Glutamatergic neuron (in vitro differentiated cells): ENCODE measurements around the gene TCEA3. TPM values are rescaled to one million over a fixed set of nuclear protein-coding genes. Genes with fewer than 3 reads are reported as not detected.
"Not testable (repeated sequence)": the region's sequence is repeated elsewhere in the genome, so short reads cannot be mapped to it uniquely, and the experiment has no call there.

Source experiments
- DNase-seq: peaks from one replicate; pipeline ENCODE4 v3.0.0; 2022
- H3K27ac Mint-ChIP-seq: one replicate; pipeline ENCODE4 v1.8.0; 2020; ENCODE audit warnings: mild to moderate bottlenecking, mixed read lengths, inconsistent platforms; ENCODE audit not compliant: unreplicated experiment
- H3K27me3 Mint-ChIP-seq: one replicate; pipeline ENCODE4 v1.8.0; 2020; ENCODE audit warnings: mild to moderate bottlenecking, moderate library complexity, mixed read lengths, inconsistent platforms; ENCODE audit not compliant: unreplicated experiment
- H3K36me3 Mint-ChIP-seq: one replicate; pipeline ENCODE4 v1.8.0; 2020; ENCODE audit warnings: mild to moderate bottlenecking, mixed read lengths, inconsistent platforms; ENCODE audit not compliant: unreplicated experiment
- H3K4me1 Mint-ChIP-seq: one replicate; pipeline ENCODE4 v1.8.0; 2020; ENCODE audit warnings: mild to moderate bottlenecking, low read depth, mixed read lengths, inconsistent platforms; ENCODE audit not compliant: unreplicated experiment
- H3K4me3 Mint-ChIP-seq: one replicate; pipeline ENCODE4 v1.8.0; 2020; ENCODE audit warnings: mild to moderate bottlenecking, mixed read lengths, inconsistent platforms; ENCODE audit not compliant: unreplicated experiment
- H3K9me3 Mint-ChIP-seq: one replicate; pipeline ENCODE4 v1.8.0; 2020; ENCODE audit warnings: mild to moderate bottlenecking, moderate library complexity, mixed read lengths, inconsistent platforms; ENCODE audit not compliant: unreplicated experiment
- total RNA-seq: library from RNA; stranded (reverse); fragmentation: NEBNext Ultra II Directional; extraction: Animal tissue kit (Norgen Biotek cat#: 25700); gene quantifications from one replicate; pipeline ENCODE4 v1.2.1, GENCODE V29; 2021; ENCODE audit not compliant: unreplicated experiment
- TF ChIP-seq, protein P1 (sequence below): fragments of 200-600 bp; sonication (generic); IDR thresholded peaks from one replicate; pipeline ENCODE4 v1.5.0; 2021; ENCODE audit not compliant: partially characterized antibody, unreplicated experiment

TCEA3 gene
- total RNA-seq, 1 donor from 2014 or later, result 0.83 TPM

DNA sequence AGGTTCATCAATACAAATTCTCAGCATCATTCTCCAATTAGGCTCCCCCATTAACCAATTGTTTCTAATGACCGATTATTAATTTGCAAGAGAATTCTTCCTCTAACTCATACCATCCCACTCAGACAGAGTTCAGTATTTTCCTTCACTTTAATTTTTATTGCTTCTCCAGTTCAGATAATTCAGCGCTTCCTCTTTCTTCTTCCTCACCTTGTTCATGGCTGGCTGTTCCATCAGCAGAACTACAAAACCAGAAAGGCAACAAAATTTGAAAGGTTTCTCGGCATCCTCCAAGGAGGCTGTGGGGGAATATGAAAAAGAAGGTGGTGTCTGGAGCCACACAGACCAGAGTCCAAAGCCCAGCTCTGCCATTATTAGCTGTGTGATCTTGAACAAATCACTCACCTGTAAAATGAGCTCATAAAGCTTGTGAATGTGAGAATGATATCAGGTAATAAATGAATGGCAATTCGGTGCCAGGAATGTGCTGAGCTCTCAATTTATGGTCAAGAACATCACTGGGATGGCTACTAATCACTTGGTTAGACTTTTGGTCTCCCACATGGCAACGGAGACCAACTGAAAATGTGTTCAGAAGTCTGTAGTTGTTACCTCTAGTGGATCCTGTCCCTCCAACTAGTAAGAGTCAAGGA lies 43.2 kb downstream of the TCEA3 start:
- DNase-seq, result no peak

DNA sequence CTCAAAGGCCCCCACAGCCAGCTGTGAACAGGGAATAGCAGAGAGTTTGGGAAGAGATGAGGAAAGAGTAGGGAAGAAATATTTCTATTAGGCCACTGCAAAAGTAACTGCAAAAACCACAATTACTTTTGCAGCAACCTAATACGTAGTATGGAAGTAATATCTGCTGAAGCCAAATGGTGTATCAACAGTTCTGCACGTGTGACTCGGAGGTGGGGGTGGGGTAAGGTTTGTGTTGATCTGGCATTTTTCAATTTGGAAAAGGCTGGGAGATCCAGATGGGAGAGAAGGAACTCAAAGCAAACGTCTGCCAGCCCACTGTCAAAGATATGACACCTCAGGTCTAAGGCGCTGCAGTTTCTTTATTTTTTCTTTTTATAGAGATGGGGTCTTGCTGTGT lies 43.8 kb downstream of the TCEA3 start:
- H3K27me3 Mint-ChIP-seq, result peaks cover 7% of the 10 kb centered on the region
- no peaks in the 10 kb centered on the region for H3K36me3 Mint-ChIP-seq
- TF ChIP-seq, protein P1, sequence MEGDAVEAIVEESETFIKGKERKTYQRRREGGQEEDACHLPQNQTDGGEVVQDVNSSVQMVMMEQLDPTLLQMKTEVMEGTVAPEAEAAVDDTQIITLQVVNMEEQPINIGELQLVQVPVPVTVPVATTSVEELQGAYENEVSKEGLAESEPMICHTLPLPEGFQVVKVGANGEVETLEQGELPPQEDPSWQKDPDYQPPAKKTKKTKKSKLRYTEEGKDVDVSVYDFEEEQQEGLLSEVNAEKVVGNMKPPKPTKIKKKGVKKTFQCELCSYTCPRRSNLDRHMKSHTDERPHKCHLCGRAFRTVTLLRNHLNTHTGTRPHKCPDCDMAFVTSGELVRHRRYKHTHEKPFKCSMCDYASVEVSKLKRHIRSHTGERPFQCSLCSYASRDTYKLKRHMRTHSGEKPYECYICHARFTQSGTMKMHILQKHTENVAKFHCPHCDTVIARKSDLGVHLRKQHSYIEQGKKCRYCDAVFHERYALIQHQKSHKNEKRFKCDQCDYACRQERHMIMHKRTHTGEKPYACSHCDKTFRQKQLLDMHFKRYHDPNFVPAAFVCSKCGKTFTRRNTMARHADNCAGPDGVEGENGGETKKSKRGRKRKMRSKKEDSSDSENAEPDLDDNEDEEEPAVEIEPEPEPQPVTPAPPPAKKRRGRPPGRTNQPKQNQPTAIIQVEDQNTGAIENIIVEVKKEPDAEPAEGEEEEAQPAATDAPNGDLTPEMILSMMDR, result no peak
- no peak for DNase-seq
- no peaks in the 10 kb centered on the region for H3K4me1 Mint-ChIP-seq
- H3K9me3 Mint-ChIP-seq, result no peaks in the 10 kb centered on the region
- no peak overlapping the region for H3K4me3 Mint-ChIP-seq
- H3K27ac Mint-ChIP-seq, result no peak overlapping the region

More for the DNA sequence above, 43.2 kb downstream of the TCEA3 start:
- Mint-ChIP-seq H3K4me3 (no peak overlapping the region), H3K9me3 (no peaks in the 10 kb centered on the region), H3K36me3 (no peaks in the 10 kb centered on the region), H3K27me3 (peaks cover 11% of the 10 kb centered on the region), H3K27ac (no peak overlapping the region), H3K4me1 (no peaks in the 10 kb centered on the region)
- TF ChIP-seq, protein P1, result no peak

DNA sequence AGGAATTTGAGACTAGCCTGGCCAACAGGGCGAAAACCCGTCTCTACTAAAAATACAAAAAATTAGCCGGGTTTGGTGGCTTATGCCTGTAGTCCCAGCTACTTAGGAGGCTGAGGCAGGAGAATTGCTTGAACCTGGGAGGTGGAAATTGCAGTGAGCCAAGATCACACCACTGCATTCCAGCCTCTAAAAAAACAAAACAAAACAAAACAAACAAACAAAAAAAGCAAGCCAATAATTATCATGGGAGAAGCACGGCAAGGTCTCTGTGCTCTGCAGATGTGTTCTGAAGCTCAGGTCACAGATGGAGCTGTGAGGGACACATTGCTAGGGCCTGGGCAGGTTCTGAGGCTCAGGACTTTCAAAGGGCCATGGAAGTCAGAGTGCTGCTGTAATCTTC lies 44.3 kb downstream of the TCEA3 start:
- not testable (repeated sequence) for H3K27me3 Mint-ChIP-seq, H3K4me3 Mint-ChIP-seq

DNA sequence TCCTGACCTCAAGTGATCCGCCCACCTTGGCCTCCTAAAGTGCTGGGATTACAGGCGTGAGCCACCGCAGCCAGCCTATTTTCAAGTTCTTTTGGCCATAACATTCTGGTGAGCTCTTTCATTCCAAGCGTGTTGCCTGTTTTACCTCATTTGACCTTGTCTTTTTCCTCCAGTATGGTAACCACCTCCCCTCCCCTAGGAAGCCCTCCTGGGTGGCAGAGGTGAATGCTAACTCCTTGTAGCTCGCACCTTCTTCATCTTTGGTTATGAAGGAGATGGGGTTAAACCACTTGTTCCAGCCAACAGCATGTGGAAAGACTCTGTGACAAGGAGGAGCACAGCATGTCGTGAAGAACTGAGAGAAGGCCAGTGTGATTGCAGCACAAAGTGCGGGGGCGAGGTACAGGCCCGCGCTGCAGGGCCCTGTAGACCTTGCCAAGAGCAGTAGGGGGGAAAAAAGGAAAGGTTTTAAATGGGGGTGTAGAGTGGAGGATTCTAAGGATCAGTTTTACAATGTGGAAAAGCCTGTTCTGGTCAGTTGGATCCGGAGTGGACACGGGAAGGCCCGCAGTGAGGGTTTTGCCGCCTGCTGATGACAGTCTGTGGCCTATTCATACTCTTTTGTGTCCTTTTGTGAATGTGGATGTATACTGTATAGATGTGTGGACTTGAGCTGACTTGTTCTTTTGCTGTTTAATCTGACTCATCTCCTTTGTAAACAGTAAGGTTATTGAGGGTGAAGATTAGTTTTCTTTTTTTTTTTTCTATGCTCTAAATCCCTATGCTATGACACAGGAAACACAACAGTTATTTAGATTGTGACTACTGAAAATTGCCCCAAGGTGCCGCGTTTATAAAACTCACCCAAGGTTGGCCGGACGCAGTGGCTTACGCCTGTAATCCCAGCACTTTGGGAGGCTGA lies 47.4 kb downstream of the TCEA3 start:
- H3K4me3 Mint-ChIP-seq, result no peak overlapping the region
- TF ChIP-seq, protein P1, result no peak
- H3K27me3 Mint-ChIP-seq, result peaks cover 5% of the 10 kb centered on the region

More for the DNA sequence above, 44.3 kb downstream of the TCEA3 start:
- H3K9me3 Mint-ChIP-seq, H3K36me3 Mint-ChIP-seq, H3K27ac Mint-ChIP-seq, H3K4me1 Mint-ChIP-seq, DNase-seq: not testable (repeated sequence)

DNA sequence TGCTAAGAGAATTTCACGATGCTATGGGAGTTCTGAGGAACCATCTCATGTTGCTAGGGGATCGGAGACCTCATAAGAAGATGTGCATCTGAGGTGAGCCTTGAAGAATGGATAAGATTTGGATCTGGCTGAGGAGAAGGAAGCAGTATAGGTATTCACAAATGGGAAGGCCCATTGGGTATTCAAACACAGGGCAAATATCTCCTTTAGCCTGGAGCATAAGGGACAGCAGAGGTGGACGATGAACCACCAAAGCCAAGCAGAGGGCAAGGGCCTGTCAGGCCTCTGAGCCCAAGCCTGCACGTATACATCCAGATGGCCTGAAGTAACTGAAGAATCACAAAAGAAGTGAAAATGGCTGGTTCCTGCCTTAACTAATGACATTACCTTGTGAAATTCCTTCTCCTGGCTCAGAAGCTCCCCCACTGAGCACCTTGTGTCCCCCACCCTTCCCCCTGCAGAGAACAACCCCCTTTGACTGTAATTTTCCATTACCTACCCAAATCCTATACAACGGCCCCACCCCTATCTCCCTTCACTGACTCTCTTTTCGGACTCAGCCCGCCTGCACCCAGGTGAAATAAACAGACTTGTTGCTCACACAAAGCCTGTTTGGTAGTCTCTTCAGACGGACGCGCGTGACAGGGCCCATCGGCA lies 50.3 kb downstream of the TCEA3 start:
- not testable (repeated sequence) for H3K9me3 Mint-ChIP-seq, DNase-seq, H3K27me3 Mint-ChIP-seq, H3K4me3 Mint-ChIP-seq, H3K27ac Mint-ChIP-seq
- Mint-ChIP-seq H3K36me3 (peaks cover 17% of the 10 kb centered on the region), H3K4me1 (peaks cover 17% of the 10 kb centered on the region)

More for the DNA sequence above, 47.4 kb downstream of the TCEA3 start:
- no peak overlapping the region for H3K27ac Mint-ChIP-seq
- peaks cover 14% of the 10 kb centered on the region for H3K36me3 Mint-ChIP-seq
- peaks cover 4% of the 10 kb centered on the region for H3K4me1 Mint-ChIP-seq
- H3K9me3 Mint-ChIP-seq, result peaks cover 4% of the 10 kb centered on the region
- DNase-seq, result no peak
